ENCODE measurements around the gene KRT6C.

DNA sequence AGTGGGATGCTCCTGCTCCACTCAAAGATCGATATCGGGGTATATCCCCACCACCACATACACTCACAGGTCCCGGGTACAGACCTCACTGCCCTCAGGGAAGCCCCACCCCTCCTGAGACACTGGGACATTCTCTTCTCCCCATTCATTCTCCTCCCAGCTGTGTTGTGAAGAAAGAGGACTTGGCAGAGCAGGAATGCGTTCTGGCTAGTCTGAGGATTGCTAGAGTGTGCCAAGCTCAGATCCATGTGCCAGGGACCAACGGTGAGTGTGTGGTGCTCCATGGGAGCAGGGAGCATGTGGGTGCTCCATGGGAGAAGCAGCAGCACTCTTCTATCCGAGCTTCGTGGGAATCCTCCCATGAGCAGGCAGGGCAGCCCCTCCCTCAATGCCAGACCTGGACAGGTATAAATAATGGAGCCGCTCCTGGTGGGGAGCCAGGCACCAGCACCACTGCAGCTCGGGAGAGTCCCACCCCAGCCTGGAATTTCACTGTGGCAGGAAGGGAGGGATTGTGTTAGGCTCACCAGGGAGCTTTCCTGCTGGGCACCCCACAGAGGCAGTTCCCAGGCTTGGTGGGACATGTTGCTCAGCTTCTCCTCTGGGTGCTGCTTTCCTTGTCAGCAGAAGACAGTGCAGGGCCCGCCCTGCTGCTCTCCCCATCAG, 48.9 kb upstream of the KRT6C start:
- TF ChIP-seq, protein P1, sequence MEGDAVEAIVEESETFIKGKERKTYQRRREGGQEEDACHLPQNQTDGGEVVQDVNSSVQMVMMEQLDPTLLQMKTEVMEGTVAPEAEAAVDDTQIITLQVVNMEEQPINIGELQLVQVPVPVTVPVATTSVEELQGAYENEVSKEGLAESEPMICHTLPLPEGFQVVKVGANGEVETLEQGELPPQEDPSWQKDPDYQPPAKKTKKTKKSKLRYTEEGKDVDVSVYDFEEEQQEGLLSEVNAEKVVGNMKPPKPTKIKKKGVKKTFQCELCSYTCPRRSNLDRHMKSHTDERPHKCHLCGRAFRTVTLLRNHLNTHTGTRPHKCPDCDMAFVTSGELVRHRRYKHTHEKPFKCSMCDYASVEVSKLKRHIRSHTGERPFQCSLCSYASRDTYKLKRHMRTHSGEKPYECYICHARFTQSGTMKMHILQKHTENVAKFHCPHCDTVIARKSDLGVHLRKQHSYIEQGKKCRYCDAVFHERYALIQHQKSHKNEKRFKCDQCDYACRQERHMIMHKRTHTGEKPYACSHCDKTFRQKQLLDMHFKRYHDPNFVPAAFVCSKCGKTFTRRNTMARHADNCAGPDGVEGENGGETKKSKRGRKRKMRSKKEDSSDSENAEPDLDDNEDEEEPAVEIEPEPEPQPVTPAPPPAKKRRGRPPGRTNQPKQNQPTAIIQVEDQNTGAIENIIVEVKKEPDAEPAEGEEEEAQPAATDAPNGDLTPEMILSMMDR (IDR thresholded peaks at IDR 0.05; ENCODE audit: poor library complexity) = no peak
- no peak for TF ChIP-seq EZH2 (IDR thresholded peaks at IDR 0.05; ENCODE audit: borderline replicate concordance)
